Measurements from ENCODE around the gene GFI1. TPM values are rescaled to one million over a fixed set of nuclear protein-coding genes. Genes with fewer than 3 reads are reported as not detected.

The GFI1 gene
- total RNA-seq, 1 experiment from 2014 or later = 2.3 TPM

Other genes starting within 250 kb of the GFI1 start
- gene GLMN, start 187.9 kb downstream of the GFI1 start, total RNA-seq (2014; rRNA removed; shearing (Covaris generic)) = 16.8 and 17.3 TPM in 2 replicates
- 13.2 and 22.2 TPM in 2 replicates for gene RPAP2, start 187.9 kb downstream of the GFI1 start, total RNA-seq (2014; rRNA removed; shearing (Covaris generic))

All from M059J (cell line).